Measurements from ENCODE around the gene CCP110. TPM values are rescaled to one million over a fixed set of nuclear protein-coding genes. Genes with fewer than 3 reads are reported as not detected.

The CCP110 gene
- total RNA-seq, 4 donors from 2014 or later: 10.7 to 18.8 (median 14.5) TPM

GRCh38 chr16:19555186-19555937, 31.6 kb downstream of the CCP110 start, which contains the start of gene VPS35L:
VPS35L (plus strand) TSS chr16:19555703; CDS start chr16:19555730, 27 bp downstream.
- no peak for TF ChIP-seq CTCF (IDR thresholded peaks at IDR 0.05; ENCODE audit: low read depth)

DNA sequence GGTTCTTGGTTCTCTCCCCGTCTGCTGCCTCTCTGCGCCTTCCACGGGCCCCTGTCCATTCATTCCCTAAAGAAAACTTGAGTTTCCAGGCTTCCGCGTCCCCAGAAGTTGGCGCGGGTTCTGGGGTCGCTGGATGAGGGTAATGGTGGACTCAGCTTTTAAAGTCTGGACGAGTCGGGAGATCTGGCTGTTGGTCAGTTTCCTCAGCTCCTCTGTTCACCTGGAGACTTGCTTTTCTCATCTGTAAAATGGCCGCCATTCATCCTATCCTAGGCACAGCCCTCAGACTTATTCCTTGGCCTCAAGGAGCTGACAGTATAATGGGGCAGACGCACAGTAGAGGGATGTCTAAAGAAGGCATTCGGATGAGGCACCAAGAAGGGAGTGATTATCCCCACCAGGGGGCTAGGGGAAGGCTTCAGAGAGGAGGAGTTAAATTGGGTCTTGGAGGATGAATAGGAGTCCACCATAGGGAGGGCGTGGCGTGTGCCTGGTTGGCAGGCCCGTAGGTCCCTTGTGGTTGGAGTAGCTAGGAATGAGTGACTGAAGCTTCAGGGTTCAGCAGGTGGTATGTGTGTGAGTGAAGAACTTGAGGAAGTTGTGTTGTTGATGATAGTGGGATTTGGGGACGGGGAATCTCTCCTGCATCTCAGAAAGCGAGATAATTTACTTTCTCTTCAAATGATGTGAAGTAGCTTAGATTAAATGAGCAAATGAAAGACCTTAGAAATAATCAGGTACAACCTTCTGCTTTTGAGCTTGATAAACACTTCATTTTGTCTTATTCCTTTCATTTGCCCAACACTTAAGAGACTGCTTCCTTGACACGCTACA, 32.4 kb downstream of the CCP110 start:
- no peak for TF ChIP-seq CTCF (IDR thresholded peaks at IDR 0.05; ENCODE audit: low read depth)

DNA sequence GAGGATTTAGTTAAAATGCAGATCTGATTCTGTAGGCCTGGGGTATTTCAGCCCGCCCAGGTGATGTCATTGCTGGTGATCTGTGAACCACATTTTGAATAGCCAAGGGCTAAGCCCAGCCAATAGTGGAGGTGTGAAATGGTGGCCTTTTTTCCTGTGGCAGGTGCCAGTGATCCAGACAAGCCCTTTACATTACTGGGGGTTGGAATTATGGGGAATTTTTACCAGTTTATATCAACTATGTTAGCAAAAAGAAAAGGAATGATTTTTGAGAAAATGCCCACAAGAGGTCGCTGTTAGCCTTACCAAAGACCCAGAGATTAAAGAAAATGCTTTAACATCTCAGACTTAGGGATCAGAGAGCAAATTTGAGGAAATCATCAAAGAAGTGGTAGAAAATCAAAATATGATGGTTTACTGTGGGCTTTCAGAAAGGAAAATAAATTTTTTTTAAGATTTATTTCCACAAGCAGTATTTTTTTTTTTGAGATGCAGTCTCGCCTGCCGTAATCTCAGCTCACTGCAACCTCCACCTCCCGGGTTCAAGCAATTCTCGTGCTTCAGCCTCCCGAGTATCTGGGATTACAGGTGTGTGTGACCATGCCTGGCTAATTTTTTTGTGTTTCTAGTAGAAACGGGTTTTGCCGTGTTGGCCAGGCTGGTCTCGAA, 35.6 kb downstream of the CCP110 start:
- TF ChIP-seq CTCF (IDR thresholded peaks at IDR 0.05; ENCODE audit: low read depth): no peak

GRCh38 chr16:19560078-19560477, 36.3 kb downstream of the CCP110 start:
- no peak for TF ChIP-seq CTCF (IDR thresholded peaks at IDR 0.05; ENCODE audit: low read depth)

- TF ChIP-seq CTCF (IDR thresholded peaks at IDR 0.05; ENCODE audit: low read depth): no peak
These were observed 39.6 kb downstream of the CCP110 start for GRCh38 chr16:19563377-19563776.

- TF ChIP-seq CTCF (IDR thresholded peaks at IDR 0.05; ENCODE audit: low read depth): no peak
These were observed 42.6 kb downstream of the CCP110 start for GRCh38 chr16:19566362-19566761.

- no peak for TF ChIP-seq CTCF (IDR thresholded peaks at IDR 0.05; ENCODE audit: low read depth)
These were observed 43.8 kb downstream of the CCP110 start for GRCh38 chr16:19567560-19567959.

Data from subcutaneous adipose tissue (tissue), 4 donors.